ENCODE measurements around the gene EPB41L5.
"Not testable (repeated sequence)": the region's sequence is repeated elsewhere in the genome, so short reads cannot be mapped to it uniquely, and the experiment has no call there.

Gene EPB41L5

DNA sequence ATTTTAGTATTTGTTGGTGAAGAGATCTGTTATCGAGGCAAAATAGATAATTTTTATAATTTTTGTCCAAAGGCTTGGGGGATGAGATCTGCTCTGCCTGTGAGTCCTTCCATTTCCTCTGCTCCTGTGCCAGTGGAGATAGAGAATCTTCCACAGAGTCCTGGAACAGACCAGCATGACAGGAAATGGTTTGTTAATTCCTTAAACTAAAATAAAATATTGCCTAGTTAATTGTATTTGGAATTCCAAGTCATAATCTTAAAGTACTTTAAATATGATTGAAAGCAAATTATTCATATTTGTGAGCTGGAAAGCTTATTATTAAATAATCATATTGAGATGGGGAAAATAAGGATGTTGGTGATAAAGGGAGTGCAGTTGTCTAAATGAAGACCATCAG is 87.8 kb downstream of the EPB41L5 start:
- no peak for DNase-seq (ENCODE audit: low spot score)

DNA sequence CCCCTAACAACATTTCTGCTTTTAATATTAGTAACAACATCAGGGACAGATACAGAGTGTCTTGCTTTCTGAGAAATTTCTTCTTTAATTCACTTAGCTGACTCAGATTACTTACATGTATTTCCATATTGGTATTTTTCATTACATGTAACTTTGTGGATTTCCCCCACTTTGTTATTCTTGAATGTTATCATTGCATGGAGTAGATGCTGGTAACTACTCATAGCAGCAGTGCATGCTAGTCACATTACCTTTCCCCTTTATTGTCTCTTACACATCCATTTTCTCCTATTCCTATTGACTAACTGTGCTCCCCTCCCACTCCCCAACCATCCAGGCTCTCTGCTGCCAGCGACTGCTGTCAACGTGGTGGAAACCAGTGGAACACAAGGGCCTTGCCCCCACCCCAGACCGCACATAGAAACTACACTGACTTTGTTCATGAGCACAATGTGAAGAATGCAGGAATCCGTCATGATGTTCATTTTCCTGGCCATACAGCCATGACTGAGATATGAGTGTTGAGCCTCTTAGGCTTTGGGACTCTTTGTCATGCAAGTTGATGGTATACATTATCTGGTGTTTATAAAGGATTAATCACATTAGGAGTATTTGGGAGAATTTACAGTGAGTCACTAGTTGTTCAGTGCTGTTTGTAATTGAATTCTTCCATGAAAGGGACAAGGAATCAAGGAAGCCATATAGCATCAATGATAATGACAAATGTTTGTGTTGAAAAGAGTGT is 91.0 kb downstream of the EPB41L5 start:
- no peak for DNase-seq (ENCODE audit: low spot score)

DNA sequence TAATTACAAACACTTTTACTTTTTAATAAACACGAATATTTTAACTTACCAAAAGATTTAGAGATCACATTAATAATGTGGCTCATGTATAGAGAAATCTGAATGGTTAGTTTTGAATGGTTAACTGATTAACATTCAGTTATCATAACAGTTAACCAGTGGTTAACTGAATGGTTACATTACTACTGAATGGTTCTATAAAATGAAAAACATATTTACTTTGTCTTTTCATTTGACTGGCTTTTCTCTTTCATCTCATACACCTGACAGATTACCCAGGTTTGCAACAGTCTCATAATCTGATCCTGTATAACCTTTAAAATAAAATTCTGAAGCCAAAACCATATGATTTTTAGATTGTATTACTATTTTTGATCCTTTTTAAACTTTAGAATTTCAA is 91.9 kb downstream of the EPB41L5 start:
- no peak for DNase-seq (ENCODE audit: low spot score)

DNA sequence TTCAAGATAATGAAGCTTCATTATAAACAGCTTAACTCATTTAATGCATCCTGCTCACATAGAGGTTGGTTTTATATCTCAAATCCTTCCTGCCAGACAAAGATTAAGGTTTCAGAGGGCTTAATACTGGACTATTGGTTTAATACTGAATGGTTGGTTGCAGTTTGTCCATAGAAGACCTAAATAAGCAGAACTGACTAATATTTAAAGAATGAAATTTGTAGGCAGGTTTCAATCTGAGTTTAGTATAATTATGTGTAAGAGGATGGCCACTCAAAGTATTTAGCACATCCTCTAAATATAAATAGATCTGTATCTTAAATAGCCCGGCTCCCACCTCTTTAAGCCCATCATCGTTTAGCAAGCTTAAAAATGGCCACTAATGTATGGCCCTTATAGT is 92.5 kb downstream of the EPB41L5 start:
- no peak for DNase-seq (ENCODE audit: low spot score)

DNA sequence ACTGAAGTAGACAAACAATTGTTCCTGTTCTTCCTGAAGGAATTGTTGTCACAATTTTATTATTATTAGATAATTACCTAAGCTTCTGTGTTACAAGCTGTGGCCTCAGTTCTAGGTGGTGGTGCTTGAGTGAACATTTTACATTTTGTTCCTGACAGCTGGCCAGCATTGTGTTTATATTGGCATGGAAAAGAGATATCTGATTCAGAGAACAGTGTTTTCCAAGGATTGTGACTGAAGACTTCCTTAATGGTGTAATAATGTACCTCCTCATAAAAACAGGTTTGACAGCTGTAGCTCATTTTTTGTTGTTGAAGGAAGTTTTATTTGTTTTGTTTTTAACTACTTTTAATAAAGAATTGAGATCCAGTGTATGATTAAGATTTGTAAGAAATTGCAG is 95.2 kb downstream of the EPB41L5 start:
- DNase-seq (ENCODE audit: low spot score), result peak; percentile 1

DNA sequence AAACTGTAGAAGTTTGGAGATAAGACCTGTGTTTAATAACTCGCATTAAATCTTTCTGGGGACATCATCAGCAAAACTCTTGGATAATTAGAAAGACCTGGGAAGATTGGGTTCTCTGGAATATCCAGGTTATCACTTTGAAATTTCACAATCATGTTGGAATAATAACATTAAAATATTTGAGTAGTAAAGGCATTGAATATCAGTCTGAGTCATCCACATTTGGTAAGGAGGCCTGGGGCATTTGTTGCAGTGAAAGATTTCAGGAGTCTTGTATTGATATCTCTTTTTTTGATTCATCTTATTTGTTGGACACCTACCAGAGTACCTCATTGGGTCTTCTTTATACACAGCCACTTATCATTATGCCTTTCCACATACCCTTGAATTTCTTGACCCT is 95.9 kb downstream of the EPB41L5 start:
- DNase-seq (ENCODE audit: low spot score), result no peak

DNA sequence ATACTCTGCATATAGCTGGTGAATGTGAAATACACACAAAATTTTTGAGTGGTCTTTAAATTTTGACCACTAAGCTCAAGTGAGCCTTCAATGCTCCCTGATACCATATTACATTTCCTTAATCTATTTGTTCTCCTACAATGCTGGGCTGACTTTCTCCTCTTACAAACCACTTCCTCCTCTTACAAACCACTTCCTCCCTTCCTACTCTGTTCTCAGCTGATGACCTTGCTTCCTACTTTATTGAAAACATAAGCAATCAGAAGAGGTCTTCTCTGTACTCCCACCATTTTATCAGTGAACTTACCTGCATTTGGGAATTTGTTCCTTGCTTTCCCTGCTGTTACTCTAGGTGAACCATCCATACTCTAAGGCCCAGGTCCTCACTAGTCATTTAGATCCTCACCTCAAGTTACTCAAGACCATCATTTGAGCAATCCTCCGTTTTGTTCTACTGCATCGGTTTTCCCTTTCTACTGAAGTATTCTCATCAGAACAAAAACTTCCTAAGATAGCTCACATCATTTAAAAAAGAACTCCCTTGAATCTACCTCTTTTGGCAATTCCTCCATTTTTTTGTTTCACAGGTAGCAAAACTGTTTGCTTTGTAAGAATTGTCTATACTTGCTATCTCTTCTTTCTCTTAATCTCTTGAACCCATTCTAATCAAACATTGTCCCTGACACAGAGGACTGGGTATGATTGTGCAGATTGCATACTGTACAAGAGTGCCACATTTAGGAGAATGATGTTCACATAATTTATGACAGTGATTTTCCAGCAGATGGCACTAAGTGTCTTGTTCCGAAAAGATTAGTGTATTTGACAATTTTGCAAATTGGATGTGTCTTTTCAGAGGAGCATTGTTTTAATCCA is 96.5 kb downstream of the EPB41L5 start:
- peak; percentile 6 for DNase-seq (ENCODE audit: low spot score)

DNA sequence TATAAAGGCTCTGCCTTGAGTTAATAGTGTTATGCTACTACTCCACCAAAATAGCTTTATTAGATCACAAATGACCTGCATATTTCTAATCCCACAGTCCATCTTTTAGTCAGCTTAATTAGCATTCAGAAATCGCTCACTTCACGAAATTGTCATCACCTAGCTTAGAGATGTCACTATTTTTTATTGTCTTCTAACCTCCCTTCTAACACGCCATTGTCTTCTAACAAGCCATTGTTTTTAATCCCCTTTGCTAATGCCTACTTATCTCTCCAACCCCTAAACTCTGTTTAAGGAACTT is 97.1 kb downstream of the EPB41L5 start:
- DNase-seq (ENCODE audit: low spot score), result no peak

DNA sequence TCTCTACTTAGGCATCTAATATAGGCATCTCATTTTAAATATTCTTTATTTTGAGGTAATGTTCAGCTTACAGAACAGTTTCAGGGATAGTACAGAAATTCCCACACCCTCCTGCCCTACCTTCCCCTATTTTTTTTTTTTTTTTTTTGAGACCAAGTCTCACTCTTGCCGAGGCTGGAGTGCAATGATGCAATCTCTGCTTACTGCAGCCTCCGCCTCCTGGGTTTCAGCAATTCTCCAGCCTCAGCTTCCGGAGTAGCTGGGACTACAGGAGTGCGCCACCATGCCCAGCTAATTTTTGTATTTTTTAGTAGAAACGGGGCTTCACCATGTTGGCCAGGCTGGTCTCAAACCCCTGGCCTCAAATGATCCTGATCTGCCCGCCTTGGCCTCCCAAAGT is 97.6 kb downstream of the EPB41L5 start:
- DNase-seq (ENCODE audit: low spot score), result no peak

DNA sequence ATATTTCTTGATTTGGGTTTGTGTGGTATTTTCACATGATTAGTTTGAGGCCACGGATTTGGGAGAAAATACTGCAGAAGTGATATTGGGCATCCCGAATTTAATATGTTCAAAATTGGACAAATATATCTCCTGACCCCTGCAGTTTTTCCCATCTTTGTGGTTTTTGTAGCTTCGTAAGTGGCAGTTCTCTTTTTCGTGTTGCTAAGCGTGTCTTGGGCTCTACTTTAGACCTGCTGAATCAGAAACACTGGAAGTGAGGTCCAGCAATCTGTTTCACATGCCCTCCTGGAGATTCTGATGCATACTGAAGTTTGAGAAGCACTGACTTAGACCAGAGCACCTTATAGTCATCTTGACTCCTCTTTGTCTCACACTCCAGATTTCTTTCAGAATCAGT is 98.3 kb downstream of the EPB41L5 start:
- no peak for DNase-seq (ENCODE audit: low spot score)

DNA sequence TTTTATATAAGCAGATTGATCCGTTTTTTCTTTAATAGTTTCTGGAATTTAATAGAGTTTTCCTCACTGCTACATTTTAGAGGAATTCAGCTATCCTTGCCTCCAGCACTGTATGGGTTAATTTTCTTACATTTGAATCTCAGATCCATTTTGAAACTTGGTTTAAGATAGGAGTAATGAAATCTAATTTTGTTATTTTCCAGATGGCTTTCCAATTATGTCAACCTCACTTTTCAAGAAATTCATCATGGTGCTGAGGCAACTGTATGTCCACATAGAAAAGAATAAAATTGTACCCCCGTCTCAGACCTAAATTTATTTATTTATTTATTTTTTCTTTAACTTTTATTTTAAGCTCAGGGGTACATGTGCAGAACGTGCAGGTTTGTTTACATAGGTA is 105.1 kb downstream of the EPB41L5 start:
- DNase-seq (ENCODE audit: low spot score), result no peak

DNA sequence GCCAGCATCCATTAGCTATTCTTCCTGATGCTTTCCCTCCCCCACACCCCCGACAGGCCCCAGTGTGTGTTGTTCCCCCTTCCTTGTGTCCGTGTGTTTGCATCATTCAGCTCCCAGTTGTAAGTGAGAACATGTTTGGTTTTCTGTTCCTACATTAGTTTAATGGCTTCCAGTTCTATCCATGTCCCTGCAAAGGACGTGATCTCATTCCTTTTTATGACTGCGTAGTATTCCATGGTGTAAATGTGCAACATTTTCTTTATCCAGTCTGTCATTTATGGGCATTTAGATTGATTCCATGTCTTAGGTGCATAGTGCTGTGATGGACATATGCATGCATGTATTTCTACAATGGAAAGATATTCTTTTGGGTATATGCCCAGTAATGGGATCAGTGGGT is 105.6 kb downstream of the EPB41L5 start:
- no peak for DNase-seq (ENCODE audit: low spot score)

DNA sequence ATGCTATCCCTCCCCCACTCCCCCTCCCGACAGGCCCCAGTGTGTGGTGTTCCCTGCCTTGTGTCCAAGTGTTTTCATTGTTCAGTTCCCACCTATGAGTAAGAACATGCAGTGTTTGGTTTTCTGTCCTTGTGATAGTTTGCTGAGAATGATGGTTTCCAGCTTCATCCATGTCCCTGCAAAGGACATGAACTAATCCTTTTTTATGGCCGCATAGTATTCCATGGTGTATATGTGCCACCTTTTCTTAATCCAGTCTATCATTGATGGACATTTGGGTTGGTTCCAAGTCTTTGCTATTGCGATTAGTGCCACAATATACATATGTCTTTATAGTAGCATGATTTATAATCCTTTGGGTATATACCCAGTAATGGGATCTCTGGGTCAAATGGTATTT is 108.5 kb downstream of the EPB41L5 start:
- not testable (repeated sequence) for DNase-seq (ENCODE audit: low spot score)

DNA sequence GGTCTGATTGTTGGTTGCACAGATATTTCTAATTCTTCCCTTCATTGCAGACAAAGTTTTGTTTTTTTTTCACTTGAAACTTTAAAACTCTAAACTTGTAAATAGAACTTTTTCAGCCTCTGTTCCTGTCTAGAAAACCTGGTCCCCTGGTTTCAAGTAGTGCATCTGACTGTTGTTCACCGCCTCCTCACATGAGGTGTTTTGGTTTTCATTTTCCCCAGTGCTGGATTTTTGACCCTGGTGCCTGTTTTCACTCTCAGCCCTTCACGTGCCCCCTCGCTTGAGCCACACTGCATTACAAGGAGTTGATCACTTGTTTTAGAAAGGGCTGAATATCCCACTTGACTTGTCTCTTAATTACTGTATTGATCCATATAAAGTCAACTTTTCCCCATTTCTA is 110.2 kb downstream of the EPB41L5 start:
- no peak for DNase-seq (ENCODE audit: low spot score)

DNA sequence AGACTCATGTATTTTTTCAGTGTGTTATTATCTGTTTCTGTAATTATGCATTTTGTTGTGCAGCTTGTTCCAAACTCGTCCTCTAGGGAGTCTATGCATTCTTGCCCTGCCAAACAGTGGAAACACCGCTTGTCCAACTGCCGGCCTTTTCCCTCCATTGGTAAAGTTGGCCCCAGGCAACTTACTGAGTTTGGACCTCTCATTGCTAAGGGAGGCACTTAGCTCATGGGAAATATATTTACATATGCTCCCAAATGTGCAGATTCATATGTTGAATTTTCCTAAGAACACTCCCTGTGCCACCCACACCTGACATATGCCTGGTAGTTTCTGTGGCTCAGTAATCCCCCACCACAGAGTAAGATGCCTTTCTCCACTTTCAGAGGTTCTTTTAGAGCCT is 112.3 kb downstream of the EPB41L5 start:
- no peak for DNase-seq (ENCODE audit: low spot score)

DNA sequence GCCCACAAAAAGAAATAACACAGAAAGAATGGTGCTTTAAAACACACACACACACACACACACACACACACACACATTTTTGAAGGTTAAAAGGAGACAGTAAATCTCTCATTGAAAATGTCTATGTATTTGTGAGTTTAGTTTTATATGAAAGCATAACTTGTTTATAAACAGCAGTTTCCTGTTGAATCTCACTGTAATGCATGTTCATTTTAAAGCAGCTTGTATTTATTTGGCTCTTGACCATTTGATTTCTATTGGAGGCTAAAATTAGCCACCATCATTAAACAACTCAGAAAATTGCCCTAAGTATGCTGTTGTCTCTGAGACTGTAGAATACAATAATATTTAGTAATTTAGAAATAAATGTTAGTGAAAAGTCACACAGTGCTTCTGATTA is 115.3 kb downstream of the EPB41L5 start:
- DNase-seq (ENCODE audit: low spot score), result no peak

DNA sequence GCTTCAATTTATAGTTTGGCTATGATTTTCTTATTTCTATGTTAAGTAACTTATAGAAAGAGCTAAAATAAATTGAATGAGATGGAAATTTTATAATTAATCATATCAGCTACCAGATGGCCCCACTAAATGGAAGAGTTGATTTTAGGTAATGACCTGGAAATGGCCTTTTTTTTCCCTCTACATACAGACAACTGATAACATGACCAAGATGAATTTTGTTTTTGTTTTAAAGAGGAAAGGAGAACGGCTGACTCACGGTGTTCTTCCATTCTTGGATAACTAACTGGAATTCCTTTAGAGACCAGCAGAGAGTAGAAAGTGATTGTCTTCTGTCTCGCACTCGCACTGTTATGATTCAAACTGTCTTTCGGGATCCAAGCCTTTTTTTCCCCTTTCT is 119.3 kb downstream of the EPB41L5 start:
- DNase-seq (ENCODE audit: low spot score), result no peak

DNA sequence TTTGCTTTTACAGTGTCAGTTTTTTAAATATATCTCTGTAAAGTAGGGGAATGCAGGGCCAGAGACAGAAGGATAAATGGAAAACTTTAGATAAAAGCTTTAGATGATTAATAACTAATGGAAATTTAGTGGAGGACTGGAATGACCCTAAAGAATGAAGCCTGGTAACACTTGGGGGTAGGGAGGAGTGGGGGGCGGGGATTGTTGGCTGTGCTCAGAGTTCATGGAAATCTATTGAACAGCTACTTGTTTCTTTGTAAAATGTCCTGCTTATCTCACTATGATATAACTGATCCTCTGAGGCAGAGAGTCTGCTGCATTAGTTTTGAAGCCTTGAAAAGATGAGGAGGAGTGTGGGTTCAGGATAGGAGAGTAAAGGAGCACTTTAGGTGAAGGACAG is 119.8 kb downstream of the EPB41L5 start:
- no peak for DNase-seq (ENCODE audit: low spot score)

DNA sequence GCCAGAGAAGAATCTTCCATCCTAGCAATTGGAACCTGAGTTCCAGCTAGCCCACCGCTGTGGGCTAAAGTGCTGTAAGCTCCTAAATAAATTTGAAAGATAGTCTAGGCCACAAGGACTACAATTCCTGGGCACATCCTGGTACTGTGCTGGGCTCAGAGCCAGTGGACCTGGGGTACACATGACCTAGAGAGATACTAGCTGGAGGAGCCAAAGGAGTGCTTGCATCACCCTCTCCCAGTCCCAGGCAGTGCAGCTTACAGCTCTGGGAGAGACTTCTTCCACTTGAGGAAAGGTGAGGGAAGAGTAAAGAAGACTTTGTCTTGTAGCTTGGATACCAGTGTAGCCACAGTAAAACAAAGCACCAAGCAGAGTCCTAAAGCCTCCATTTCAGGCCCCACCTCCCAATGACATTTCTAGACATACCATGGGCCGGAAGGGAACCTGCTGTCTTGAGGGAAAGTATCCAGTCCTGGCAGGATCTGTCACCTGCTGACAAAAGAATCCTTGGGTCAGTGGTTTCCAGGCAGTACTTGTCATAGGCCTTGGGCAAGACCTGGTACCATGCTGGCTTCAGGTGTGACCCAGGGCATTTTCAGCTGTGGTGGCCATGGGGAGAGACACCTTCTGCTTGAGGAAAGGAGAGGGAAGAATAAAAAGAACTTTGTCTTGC is 120.8 kb downstream of the EPB41L5 start:
- DNase-seq (ENCODE audit: low spot score), result no peak

DNA sequence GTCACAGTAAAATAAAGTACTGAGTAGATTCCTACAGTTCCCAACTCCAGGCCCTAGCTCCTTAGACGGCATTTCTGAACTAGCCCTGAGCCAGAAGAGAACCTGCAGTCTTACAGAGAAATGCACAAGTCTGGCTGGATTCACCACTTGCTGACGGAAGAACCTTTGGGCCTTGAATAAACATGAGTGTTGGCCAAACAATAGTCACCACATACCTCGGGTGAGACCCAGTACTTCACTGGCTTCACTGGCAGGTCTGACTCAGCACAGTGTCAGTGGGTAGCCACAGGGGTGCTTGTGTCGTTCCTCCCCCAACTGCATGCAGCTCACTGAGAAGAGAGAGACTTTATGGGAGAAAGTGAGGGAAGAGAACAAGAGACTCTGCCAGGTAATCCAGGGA is 121.4 kb downstream of the EPB41L5 start:
- no peak for DNase-seq (ENCODE audit: low spot score)

DNA sequence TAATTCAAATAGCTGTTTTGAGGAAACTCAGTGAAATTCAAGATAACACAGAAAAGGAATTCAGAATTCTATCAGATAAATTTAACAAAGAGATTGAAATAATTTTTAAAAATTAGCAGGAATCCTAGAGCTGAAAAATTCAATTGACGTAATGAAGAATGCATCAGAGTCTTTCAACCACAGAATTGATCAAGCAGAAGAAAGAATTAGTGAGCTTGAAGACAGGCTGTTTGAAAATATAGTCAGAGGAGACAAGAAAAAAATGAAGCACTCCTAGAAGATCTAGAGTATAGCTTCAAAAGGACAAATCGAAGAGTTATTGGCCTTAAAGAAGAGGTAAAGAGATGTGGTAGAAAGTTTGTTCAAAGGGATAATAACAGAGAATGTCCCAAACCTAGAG is 122.1 kb downstream of the EPB41L5 start:
- not testable (repeated sequence) for DNase-seq (ENCODE audit: low spot score)

DNA sequence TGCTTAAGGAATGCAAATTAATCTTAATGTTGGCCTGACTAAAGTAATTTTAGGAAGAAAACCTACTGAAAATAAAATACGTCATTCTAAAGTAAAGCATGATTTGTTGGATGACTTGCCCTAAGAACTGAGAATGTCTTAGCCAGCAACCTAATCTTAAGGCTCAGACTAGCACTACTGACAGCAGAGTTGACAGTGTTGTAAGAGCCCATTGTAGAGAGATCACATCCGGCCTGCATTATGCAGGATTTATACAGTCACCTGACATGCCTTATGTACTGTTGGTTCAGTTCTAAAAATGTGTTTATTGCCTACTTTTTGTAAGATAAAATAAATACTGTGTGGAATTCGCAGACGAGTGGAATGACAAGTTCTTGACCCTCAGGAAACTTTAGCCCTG is 128.0 kb downstream of the EPB41L5 start:
- no peak for DNase-seq (ENCODE audit: low spot score)

All from HuH-7.5 (cell line).